Memory B cell (primary cell): ENCODE results near the gene SKP1.
A peak's percentile ranks its signal among the peaks of the same experiment; 100 is the strongest.

Source experiments
- ATAC-seq: fragments of 150-1000 bp; cut with Tn5 transposase; 2 replicates; pipeline ENCODE4 v1.10.0; 2021; ENCODE audit warnings: low read depth, mild to moderate bottlenecking, moderate library complexity
- DNase-seq, 2 donors: peaks; one replicate each; pipeline ENCODE4 v3.0.0; 2022; ENCODE audit warnings: low spot score in 2 of 2
- H3K27ac Mint-ChIP-seq: one replicate; pipeline ENCODE4 v1.8.0; 2022; ENCODE audit warnings: mild to moderate bottlenecking, moderate library complexity, mixed read lengths
- H3K27me3 Mint-ChIP-seq: one replicate; pipeline ENCODE4 v1.8.0; 2022; ENCODE audit warnings: mixed read lengths
- H3K36me3 Mint-ChIP-seq: one replicate; pipeline ENCODE4 v1.8.0; 2022; ENCODE audit warnings: mild to moderate bottlenecking, mixed read lengths
- H3K4me1 Mint-ChIP-seq: one replicate; pipeline ENCODE4 v1.8.0; 2022; ENCODE audit warnings: mixed read lengths
- H3K4me3 Mint-ChIP-seq: one replicate; pipeline ENCODE4 v1.8.0; 2022; ENCODE audit warnings: mild to moderate bottlenecking, moderate library complexity, mixed read lengths
- H3K9me3 Mint-ChIP-seq: one replicate; pipeline ENCODE4 v1.8.0; 2022; ENCODE audit warnings: mixed read lengths

The SKP1 gene

GRCh38 chr5:134110382-134110781 is 66.4 kb downstream of the SKP1 start:
- Mint-ChIP-seq H3K27ac (no peak overlapping the region), H3K36me3 (no peaks in the 10 kb centered on the region), H3K4me1 (peaks cover 8% of the 10 kb centered on the region), H3K4me3 (no peak overlapping the region), H3K9me3 (no peaks in the 10 kb centered on the region), H3K27me3 (no peaks in the 10 kb centered on the region)
- ATAC-seq, result no peak
- DNase-seq, result no peak

GRCh38 chr5:134107779-134108178 is 69.0 kb downstream of the SKP1 start:
- Mint-ChIP-seq H3K4me1 (peaks cover 3% of the 10 kb centered on the region), H3K9me3 (no peaks in the 10 kb centered on the region), H3K27ac (no peak overlapping the region), H3K36me3 (no peaks in the 10 kb centered on the region), H3K27me3 (no peaks in the 10 kb centered on the region), H3K4me3 (no peak overlapping the region)
- ATAC-seq (no peak), DNase-seq (no peak)

GRCh38 chr5:134106991-134107701 is 69.6 kb downstream of the SKP1 start:
- Mint-ChIP-seq H3K9me3 (no peaks in the 10 kb centered on the region), H3K27me3 (no peaks in the 10 kb centered on the region), H3K4me3 (no peak overlapping the region), H3K4me1 (peaks cover 3% of the 10 kb centered on the region), H3K27ac (no peak overlapping the region), H3K36me3 (no peaks in the 10 kb centered on the region)
- no peak for DNase-seq
- ATAC-seq, result no peak

- H3K9me3 Mint-ChIP-seq, result no peaks in the 10 kb centered on the region
- H3K36me3 Mint-ChIP-seq, result no peaks in the 10 kb centered on the region
- no peak for DNase-seq
- H3K4me1 Mint-ChIP-seq, result peaks cover 21% of the 10 kb centered on the region
- peak overlapping the region; percentile 28 for H3K4me3 Mint-ChIP-seq
- H3K27ac Mint-ChIP-seq, result peak overlapping the region; percentile 89
- ATAC-seq, result no peak
- H3K27me3 Mint-ChIP-seq, result no peaks in the 10 kb centered on the region
Observed at GRCh38 chr5:134103998-134104654, 72.6 kb downstream of the SKP1 start.

- Mint-ChIP-seq H3K9me3 (no peaks in the 10 kb centered on the region), H3K4me1 (peaks cover 24% of the 10 kb centered on the region), H3K4me3 (peak overlapping the region; percentile 24), H3K36me3 (no peaks in the 10 kb centered on the region), H3K27ac (peak overlapping the region; percentile 89), H3K27me3 (no peaks in the 10 kb centered on the region)
- DNase-seq (no peak), ATAC-seq (no peak)
Observed at GRCh38 chr5:134103397-134103796, 73.4 kb downstream of the SKP1 start.

- Mint-ChIP-seq H3K27me3 (no peaks in the 10 kb centered on the region), H3K4me1 (peaks cover 24% of the 10 kb centered on the region), H3K27ac (peak overlapping the region; percentile 90), H3K4me3 (peak overlapping the region; percentile 2), H3K9me3 (no peaks in the 10 kb centered on the region), H3K36me3 (no peaks in the 10 kb centered on the region)
- ATAC-seq, result peak; percentile 36
- peak; percentile 82 to 89 for DNase-seq
Observed at GRCh38 chr5:134101686-134102439, 74.9 kb downstream of the SKP1 start.

- Mint-ChIP-seq H3K36me3 (no peaks in the 10 kb centered on the region), H3K4me1 (peaks cover 24% of the 10 kb centered on the region), H3K4me3 (peak overlapping the region; percentile 71), H3K27me3 (no peaks in the 10 kb centered on the region), H3K9me3 (no peaks in the 10 kb centered on the region), H3K27ac (peak overlapping the region; percentile 90)
- ATAC-seq, result peak; percentile 81
- peak; percentile 70 to 71 for DNase-seq
Observed at GRCh38 chr5:134100283-134101091, 76.3 kb downstream of the SKP1 start.

- DNase-seq, result no peak
- Mint-ChIP-seq H3K4me1 (peaks cover 24% of the 10 kb centered on the region), H3K27ac (peak overlapping the region; percentile 90), H3K27me3 (no peaks in the 10 kb centered on the region), H3K9me3 (no peaks in the 10 kb centered on the region), H3K4me3 (peak overlapping the region; percentile 27), H3K36me3 (no peaks in the 10 kb centered on the region)
- peak; percentile 15 for ATAC-seq
Observed at GRCh38 chr5:134099939-134100282, 76.8 kb downstream of the SKP1 start.

GRCh38 chr5:134099288-134099872 is 77.4 kb downstream of the SKP1 start:
- Mint-ChIP-seq H3K4me1 (peaks cover 24% of the 10 kb centered on the region), H3K4me3 (no peak overlapping the region), H3K36me3 (no peaks in the 10 kb centered on the region), H3K9me3 (no peaks in the 10 kb centered on the region), H3K27me3 (no peaks in the 10 kb centered on the region), H3K27ac (peak overlapping the region; percentile 90)
- no peak for DNase-seq
- ATAC-seq, result no peak
